Mammary epithelial cell (primary cell): Measurements from ENCODE around the gene LIFR.

Source experiments
- EZH2 ChIP-seq: IDR thresholded peaks from 2 replicates; pipeline ENCODE4 v1.6.1; 2012; ENCODE audit warnings: low read length, inconsistent platforms, borderline replicate concordance
- TF ChIP-seq, protein P1 (sequence below), 2 donors: IDR thresholded peaks in 1 of 2; conservative IDR thresholded peaks in 1 of 2; 2 replicates each; pipeline ENCODE4 v1.5.1; 2011 to 2012; ENCODE audit warnings: inconsistent platforms in 2 of 2, low read length in 2 of 2, mild to moderate bottlenecking in 2 of 2, control low read depth in 1 of 2, low read depth in 1 of 2; ENCODE audit not compliant: insufficient read depth in 1 of 2; ENCODE audit errors: extremely low read depth in 1 of 2

- TF ChIP-seq, protein P1, sequence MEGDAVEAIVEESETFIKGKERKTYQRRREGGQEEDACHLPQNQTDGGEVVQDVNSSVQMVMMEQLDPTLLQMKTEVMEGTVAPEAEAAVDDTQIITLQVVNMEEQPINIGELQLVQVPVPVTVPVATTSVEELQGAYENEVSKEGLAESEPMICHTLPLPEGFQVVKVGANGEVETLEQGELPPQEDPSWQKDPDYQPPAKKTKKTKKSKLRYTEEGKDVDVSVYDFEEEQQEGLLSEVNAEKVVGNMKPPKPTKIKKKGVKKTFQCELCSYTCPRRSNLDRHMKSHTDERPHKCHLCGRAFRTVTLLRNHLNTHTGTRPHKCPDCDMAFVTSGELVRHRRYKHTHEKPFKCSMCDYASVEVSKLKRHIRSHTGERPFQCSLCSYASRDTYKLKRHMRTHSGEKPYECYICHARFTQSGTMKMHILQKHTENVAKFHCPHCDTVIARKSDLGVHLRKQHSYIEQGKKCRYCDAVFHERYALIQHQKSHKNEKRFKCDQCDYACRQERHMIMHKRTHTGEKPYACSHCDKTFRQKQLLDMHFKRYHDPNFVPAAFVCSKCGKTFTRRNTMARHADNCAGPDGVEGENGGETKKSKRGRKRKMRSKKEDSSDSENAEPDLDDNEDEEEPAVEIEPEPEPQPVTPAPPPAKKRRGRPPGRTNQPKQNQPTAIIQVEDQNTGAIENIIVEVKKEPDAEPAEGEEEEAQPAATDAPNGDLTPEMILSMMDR (conservative IDR thresholded peaks at IDR 0.05 in 1 of 2, IDR thresholded peaks at IDR 0.05 in 1 of 2; ENCODE audit: extremely low read depth in 1 of 2, insufficient read depth in 1 of 2, low read depth in 1 of 2, low read length in 2 of 2): no peak
- no peak for TF ChIP-seq EZH2
Measured at GRCh38 chr5:38540314-38540713, 16.1 kb downstream of the LIFR start.
